Caco-2 (cell line): ENCODE measurements around the gene ARMH1. TPM values are rescaled to one million over a fixed set of nuclear protein-coding genes. Genes with fewer than 3 reads are reported as not detected.

Source experiments
- BruUV-seq: library from RNA; stranded (reverse); fragments of 400-500 nt; replicated peaks from 2 replicates; lab custom pipeline; 2021; lab: Mats Ljungman, UMichigan
- CTCF ChIA-PET: fragments of 300-600 bp; sonication (Branson Sonifier 250); formaldehyde crosslinking; loops from one replicate; lab custom pipeline; 2022; ENCODE audit warnings: antibody characterized with exemption; lab: Charles Lee
- POLR2A ChIA-PET: fragments of 300-600 bp; sonication (Branson Sonifier 250); formaldehyde crosslinking; loops from one replicate; lab custom pipeline; 2022; ENCODE audit warnings: antibody characterized with exemption; lab: Charles Lee
- DNase-seq, 2 experiments: peaks; one replicate each; pipeline versions ENCODE4 v3.0.0 to v3.0.0-alpha.2; 2020 to 2022
- H3K27me3 ChIP-seq: replicated peaks from 2 replicates; pipeline ENCODE4 v1.6.0; 2011; ENCODE audit warnings: low read length; ENCODE audit not compliant: control insufficient read depth, insufficient read depth
- H3K36me3 ChIP-seq: 2 replicates; pipeline ENCODE4 v1.5.1; 2011; ENCODE audit warnings: low read length; ENCODE audit not compliant: control insufficient read depth, insufficient read depth
- H3K4me1 ChIP-seq: fragments of 250-450 bp; sonication (Bioruptor Pico); 2 replicates; pipeline ENCODE4 v1.5.1; 2020; ENCODE audit warnings: mild to moderate bottlenecking
- H3K4me3 ChIP-seq: 2 replicates; pipeline ENCODE4 v1.5.1; 2011; ENCODE audit warnings: low read depth, mild to moderate bottlenecking, control low read depth, low read length
- H3K9me3 ChIP-seq: fragments of 250-450 bp; sonication (Bioruptor Pico); 2 replicates; pipeline ENCODE4 v1.5.1; 2020; ENCODE audit warnings: mild to moderate bottlenecking, moderate library complexity
- H3K27ac Mint-ChIP-seq: one replicate; pipeline ENCODE4 v1.8.0; 2022; ENCODE audit warnings: mixed read lengths; ENCODE audit not compliant: unreplicated experiment
- H3K27me3 Mint-ChIP-seq: one replicate; pipeline ENCODE4 v1.8.0; 2022; ENCODE audit warnings: mixed read lengths; ENCODE audit not compliant: insufficient read depth, unreplicated experiment
- H3K36me3 Mint-ChIP-seq: one replicate; pipeline ENCODE4 v1.8.0; 2022; ENCODE audit warnings: mild to moderate bottlenecking, mixed read lengths; ENCODE audit not compliant: insufficient read depth, unreplicated experiment
- H3K4me1 Mint-ChIP-seq: one replicate; pipeline ENCODE4 v1.8.0; 2022; ENCODE audit warnings: low read depth, mixed read lengths; ENCODE audit not compliant: unreplicated experiment
- H3K4me3 Mint-ChIP-seq: one replicate; pipeline ENCODE4 v1.8.0; 2022; ENCODE audit warnings: mild to moderate bottlenecking, moderate library complexity, mixed read lengths; ENCODE audit not compliant: unreplicated experiment
- H3K9me3 Mint-ChIP-seq: one replicate; pipeline ENCODE4 v1.8.0; 2022; ENCODE audit warnings: mixed read lengths; ENCODE audit not compliant: unreplicated experiment
- CTCF ChIP-seq, 2 experiments: fragments of 200-600 bp in 1 of 2; IDR thresholded peaks; 1 replicate in 1 of 2; 2 replicates in 1 of 2; pipeline versions ENCODE4 v1.5.1 to v1.8.0; 2011 to 2022; ENCODE audit warnings: antibody characterized with exemption in 1 of 2, control low read depth in 1 of 2, inconsistent platforms in 1 of 2, low read depth in 1 of 2, low read length in 1 of 2, mild to moderate bottlenecking in 1 of 2, moderate library complexity in 1 of 2; ENCODE audit not compliant: insufficient read depth in 1 of 2, severe bottlenecking in 1 of 2, unreplicated experiment in 1 of 2
- intact Hi-C: fragments of 100-400 bp; cut with micrococcal nuclease; formaldehyde crosslinking; loops from one replicate; pipeline ENCODE4 v1.10.0; 2022; ENCODE audit not compliant: unreplicated experiment
- total RNA-seq: library from RNA; stranded (reverse); gene quantifications from 2 replicates; pipeline ENCODE4 v1.2.3, GENCODE V29; 2022

ARMH1 gene
- total RNA-seq, 1 experiment from 2014 or later, result not detected

DNA sequence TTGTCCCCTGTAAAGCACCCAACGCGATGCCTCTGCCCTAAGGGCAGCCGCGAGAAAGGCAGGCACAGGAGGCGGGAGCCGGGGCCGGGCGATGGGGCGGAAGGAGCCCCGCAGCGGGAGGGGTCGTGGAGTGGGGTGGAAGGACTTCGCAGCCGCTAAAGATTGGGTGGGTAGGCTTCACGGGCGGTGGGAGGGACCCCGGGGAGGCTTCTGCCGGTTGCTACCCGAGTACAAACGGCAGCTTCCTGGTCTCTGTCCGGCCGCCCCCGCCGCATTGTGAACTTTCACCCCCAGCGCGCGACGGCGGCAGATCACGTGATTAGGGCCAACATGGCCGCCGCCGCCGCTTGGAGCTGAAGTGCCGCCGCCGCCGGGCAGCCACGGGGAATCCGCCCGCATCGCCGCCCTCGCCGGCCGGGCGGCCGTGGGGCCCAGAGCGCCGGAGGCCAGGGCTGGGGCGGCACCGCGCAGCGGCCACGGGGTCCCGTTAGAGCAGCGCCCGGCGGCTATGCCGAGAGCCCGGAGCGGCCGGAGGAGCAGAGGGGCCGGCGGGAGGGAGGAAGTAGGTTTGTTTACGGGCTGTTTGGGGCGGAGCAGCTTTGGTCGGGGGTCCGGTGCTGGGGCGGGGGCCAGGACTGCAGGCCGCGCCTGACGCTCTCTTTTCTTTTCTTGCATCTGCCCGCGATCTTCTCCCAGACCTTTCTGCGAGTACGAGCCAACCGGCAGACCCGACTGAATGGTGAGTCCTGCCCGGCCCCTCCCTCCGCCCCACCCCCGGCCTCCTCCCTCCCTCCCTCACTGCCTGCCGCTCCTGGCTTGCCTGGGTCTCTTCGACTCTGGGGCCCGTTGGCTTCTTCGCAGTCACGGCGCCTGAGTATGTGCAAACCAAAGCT, 42.6 kb upstream of the ARMH1 start:
- peak overlapping the region; percentile 94 for H3K27ac Mint-ChIP-seq
- POLR2A ChIA-PET, result interaction anchor here (0.6 to 1.9 kb wide), 12 partner anchors 10 to 657 kb away, joined by 3 to 11 read pairs (median 4); partner anchors contain the start of genes ARMH1, ATP6V0B and TMEM53
- Histone ChIP-seq H3K36me3 (no peaks in the 10 kb centered on the region), H3K4me3 (peak overlapping the region; percentile 77), H3K9me3 (no peaks in the 10 kb centered on the region), H3K27me3 (no peaks in the 10 kb centered on the region), H3K4me1 (0 out of 2 replicates have a peak, but pooled peaks cover 4% of the 10 kb centered on the region)
- peak overlapping the region; percentile 86 for H3K4me3 Mint-ChIP-seq
- peaks cover 8% of the 10 kb centered on the region for H3K4me1 Mint-ChIP-seq
- no peaks in the 10 kb centered on the region for H3K27me3 Mint-ChIP-seq
- TF ChIP-seq CTCF (IDR thresholded peaks at IDR 0.05; ENCODE audit: insufficient read depth in 1 of 2, low read depth in 1 of 2, low read length in 1 of 2, severe bottlenecking in 1 of 2, unreplicated experiment in 1 of 2), result no peak
- CTCF ChIA-PET, result interaction anchor here (0.7 to 1.2 kb wide), 4 partner anchors 20 to 414 kb away, joined by 3 to 4 read pairs (median 3); no protein-coding TSS in a partner anchor
- DNase-seq, result peak; percentile 87
- peaks cover 21% of the 10 kb centered on the region for H3K36me3 Mint-ChIP-seq
- no TSS peak for BruUV-seq
- no peaks in the 10 kb centered on the region for H3K9me3 Mint-ChIP-seq
- intact Hi-C loops, result loop anchor here (1.0 kb wide), 1 partner anchor 42 kb away; the partner anchor contains the start of genes ARMH1 and TMEM53

DNA sequence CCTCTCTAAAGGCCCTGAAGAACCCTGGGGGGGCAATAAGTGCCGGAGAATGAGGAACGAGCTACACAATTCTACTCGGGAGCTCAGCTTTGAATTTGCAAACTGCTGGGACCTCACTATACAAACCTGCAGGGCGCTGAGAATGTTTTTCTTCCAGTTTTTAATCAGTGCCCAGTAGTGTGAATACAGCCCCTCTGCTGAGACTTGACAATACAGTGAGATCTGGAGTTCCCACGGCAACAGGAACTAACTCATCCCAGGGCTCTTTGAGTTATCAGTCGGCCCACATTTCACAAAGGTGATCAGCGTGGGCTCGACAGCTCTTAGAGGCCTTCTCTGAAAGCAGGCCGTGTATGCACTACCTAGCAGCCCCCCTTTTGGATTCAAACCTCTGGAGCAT, 41.9 kb upstream of the ARMH1 start:
- Mint-ChIP-seq H3K27ac (peak overlapping the region; percentile 94), H3K36me3 (peaks cover 26% of the 10 kb centered on the region), H3K4me3 (peak overlapping the region; percentile 86), H3K4me1 (peaks cover 8% of the 10 kb centered on the region), H3K9me3 (no peaks in the 10 kb centered on the region), H3K27me3 (no peaks in the 10 kb centered on the region)
- H3K4me1 ChIP-seq, result 0 out of 2 replicates have a peak, but pooled peaks cover 4% of the 10 kb centered on the region
- peak overlapping the region; percentile 77 for H3K4me3 ChIP-seq
- no TSS peak for BruUV-seq
- H3K27me3 ChIP-seq, result no peaks in the 10 kb centered on the region
- H3K9me3 ChIP-seq, result no peaks in the 10 kb centered on the region
- no peak for DNase-seq
- CTCF ChIA-PET, result interaction anchor here (0.7 to 1.2 kb wide), 2 partner anchors 19 to 42 kb away, joined by 3 read pairs; no protein-coding TSS in a partner anchor
- POLR2A ChIA-PET, result interaction anchor here (0.5 to 1.9 kb wide), 7 partner anchors 10 to 294 kb away, joined by 3 to 11 read pairs (median 6); partner anchors contain the start of genes ARMH1 and TMEM53
- no peak for TF ChIP-seq CTCF (IDR thresholded peaks at IDR 0.05; ENCODE audit: insufficient read depth in 1 of 2, low read depth in 1 of 2, low read length in 1 of 2, severe bottlenecking in 1 of 2, unreplicated experiment in 1 of 2)
- H3K36me3 ChIP-seq, result no peaks in the 10 kb centered on the region; the same call in 1 of the 2 replicates
- intact Hi-C loops, result no loop called here

DNA sequence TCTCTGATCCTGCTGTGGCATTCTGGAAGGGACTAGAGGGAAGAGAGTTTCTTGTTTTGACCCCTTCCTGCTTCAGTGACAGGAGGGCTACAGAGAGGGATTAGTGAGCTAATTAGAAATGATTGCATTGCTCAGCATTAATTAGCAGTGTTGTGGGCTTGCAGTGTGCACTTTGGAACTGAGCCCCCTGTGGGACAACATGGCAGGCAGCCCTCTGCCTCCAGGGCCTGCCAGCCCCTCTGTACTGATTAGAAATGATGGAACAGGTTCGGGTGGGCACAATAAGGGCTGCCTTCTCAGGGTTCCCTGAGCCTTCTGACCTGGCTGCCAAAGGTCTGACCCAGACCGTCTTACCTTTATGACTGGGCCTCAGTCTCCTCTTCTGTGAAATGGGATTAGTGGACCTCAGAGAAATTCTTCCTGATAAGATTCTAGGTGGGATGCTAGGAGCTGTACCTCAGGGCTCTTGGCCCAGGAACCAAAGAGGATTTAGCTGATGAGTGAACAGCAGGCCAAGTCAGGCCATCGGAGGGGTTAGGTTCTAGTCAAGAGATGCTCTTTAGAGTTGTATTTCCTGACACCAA, 39.8 kb upstream of the ARMH1 start:
- no peak overlapping the region for H3K27ac Mint-ChIP-seq
- BruUV-seq, result no TSS peak
- no peak for TF ChIP-seq CTCF (IDR thresholded peaks at IDR 0.05; ENCODE audit: insufficient read depth in 1 of 2, low read depth in 1 of 2, low read length in 1 of 2, severe bottlenecking in 1 of 2, unreplicated experiment in 1 of 2)
- H3K27me3 Mint-ChIP-seq, result no peaks in the 10 kb centered on the region
- H3K4me3 Mint-ChIP-seq, result no peak overlapping the region
- Histone ChIP-seq H3K4me1 (0 out of 2 replicates have a peak, but pooled peaks cover 4% of the 10 kb centered on the region), H3K4me3 (no peak overlapping the region), H3K36me3 (no peaks in the 10 kb centered on the region; the same call in 1 of the 2 replicates), H3K9me3 (no peaks in the 10 kb centered on the region), H3K27me3 (no peaks in the 10 kb centered on the region)
- POLR2A ChIA-PET, result no interaction called here
- peaks cover 35% of the 10 kb centered on the region for H3K36me3 Mint-ChIP-seq
- CTCF ChIA-PET, result no interaction called here
- intact Hi-C loops, result no loop called here
- H3K9me3 Mint-ChIP-seq, result no peaks in the 10 kb centered on the region
- DNase-seq, result no peak
- peaks cover 8% of the 10 kb centered on the region for H3K4me1 Mint-ChIP-seq
